Vagina (tissue), 2 donors: ENCODE measurements around the gene UBFD1. TPM values are rescaled to one million over a fixed set of nuclear protein-coding genes. Genes with fewer than 3 reads are reported as not detected.

Experiments used
- DNase-seq, 2 donors: peaks; one replicate each; pipeline ENCODE4 v3.0.0-alpha.2; 2017; ENCODE audit errors: extremely low spot score in 2 of 2
- H3K27ac ChIP-seq: fragments of 200-600 bp; sonication (generic); one replicate; pipeline ENCODE4 v1.5.1; 2019
- H3K27me3 ChIP-seq: fragments of 200-600 bp; sonication (generic); one replicate; pipeline ENCODE4 v1.5.1; 2019
- H3K36me3 ChIP-seq, 2 donors: fragments of 200-600 bp; sonication (generic); one replicate each; pipeline ENCODE4 v1.5.1; 2017 to 2019
- H3K4me1 ChIP-seq: fragments of 200-600 bp; sonication (generic); one replicate; pipeline ENCODE4 v1.5.1; 2019
- H3K4me3 ChIP-seq, 2 donors: fragments of 200-600 bp; sonication (generic); 1 replicate in 1 of 2; 2 replicates in 1 of 2; pipeline ENCODE4 v1.5.1; 2016 to 2019
- H3K9me3 ChIP-seq: fragments of 200-600 bp; sonication (generic); one replicate; pipeline ENCODE4 v1.5.1; 2019
- POLR2A ChIP-seq, 2 donors: fragments of 450-650 bp; IDR thresholded peaks; one replicate each; pipeline ENCODE4 v1.6.1; 2017; ENCODE audit warnings: antibody characterized with exemption in 2 of 2, mild to moderate bottlenecking in 2 of 2, moderate library complexity in 2 of 2
- POLR2AphosphoS5 ChIP-seq, 2 donors: sonication (generic); formaldehyde crosslinking; IDR thresholded peaks; one replicate each; pipeline ENCODE4 v1.9.0; 2017; ENCODE audit warnings: antibody characterized with exemption in 2 of 2, mild to moderate bottlenecking in 2 of 2, low read depth in 1 of 2; ENCODE audit not compliant: insufficient read depth in 1 of 2
- intact Hi-C: fragments of 100-400 bp; cut with DNase I; formaldehyde crosslinking; loops from one replicate; pipeline ENCODE4 v1.15.1; 2023
- total RNA-seq: library from RNA; depleted of rRNA; stranded (reverse); fragments of >200 nt; gene quantifications from one replicate; pipeline ENCODE4 v1.2.3, GENCODE V29; 2016
- TF ChIP-seq, protein P1 (sequence below), 3 experiments: fragments of 450-650 bp in 2 of 3; fragments of 200-600 bp in 1 of 3; sonication (generic) in 1 of 3; IDR thresholded peaks; one replicate each; pipeline ENCODE4 v1.5.1; 2017 to 2019; ENCODE audit warnings: antibody characterized with exemption in 3 of 3, mild to moderate bottlenecking in 2 of 3, moderate library complexity in 2 of 3

The UBFD1 gene
- total RNA-seq, 1 donor from 2014 or later, result 57.2 TPM

GRCh38 chr16:23611936-23612335, 54.4 kb downstream of the UBFD1 start:
- DNase-seq, result no peak
- H3K9me3 ChIP-seq, result no peaks in the 10 kb centered on the region
- no peaks in the 10 kb centered on the region for H3K4me1 ChIP-seq
- H3K4me3 ChIP-seq, result no peak overlapping the region
- intact Hi-C loops, result no loop called here
- H3K27ac ChIP-seq, result no peak overlapping the region
- TF ChIP-seq, protein P1, sequence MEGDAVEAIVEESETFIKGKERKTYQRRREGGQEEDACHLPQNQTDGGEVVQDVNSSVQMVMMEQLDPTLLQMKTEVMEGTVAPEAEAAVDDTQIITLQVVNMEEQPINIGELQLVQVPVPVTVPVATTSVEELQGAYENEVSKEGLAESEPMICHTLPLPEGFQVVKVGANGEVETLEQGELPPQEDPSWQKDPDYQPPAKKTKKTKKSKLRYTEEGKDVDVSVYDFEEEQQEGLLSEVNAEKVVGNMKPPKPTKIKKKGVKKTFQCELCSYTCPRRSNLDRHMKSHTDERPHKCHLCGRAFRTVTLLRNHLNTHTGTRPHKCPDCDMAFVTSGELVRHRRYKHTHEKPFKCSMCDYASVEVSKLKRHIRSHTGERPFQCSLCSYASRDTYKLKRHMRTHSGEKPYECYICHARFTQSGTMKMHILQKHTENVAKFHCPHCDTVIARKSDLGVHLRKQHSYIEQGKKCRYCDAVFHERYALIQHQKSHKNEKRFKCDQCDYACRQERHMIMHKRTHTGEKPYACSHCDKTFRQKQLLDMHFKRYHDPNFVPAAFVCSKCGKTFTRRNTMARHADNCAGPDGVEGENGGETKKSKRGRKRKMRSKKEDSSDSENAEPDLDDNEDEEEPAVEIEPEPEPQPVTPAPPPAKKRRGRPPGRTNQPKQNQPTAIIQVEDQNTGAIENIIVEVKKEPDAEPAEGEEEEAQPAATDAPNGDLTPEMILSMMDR (IDR thresholded peaks at IDR 0.05), result no peak
- TF ChIP-seq POLR2AphosphoS5 (IDR thresholded peaks at IDR 0.05; ENCODE audit: insufficient read depth in 1 of 2, low read depth in 1 of 2), result no peak
- no peak for TF ChIP-seq POLR2A (IDR thresholded peaks at IDR 0.05)
- peaks cover 0 to 32% of the 10 kb centered on the region in 2 donors for H3K36me3 ChIP-seq
- no peaks in the 10 kb centered on the region for H3K27me3 ChIP-seq

DNA sequence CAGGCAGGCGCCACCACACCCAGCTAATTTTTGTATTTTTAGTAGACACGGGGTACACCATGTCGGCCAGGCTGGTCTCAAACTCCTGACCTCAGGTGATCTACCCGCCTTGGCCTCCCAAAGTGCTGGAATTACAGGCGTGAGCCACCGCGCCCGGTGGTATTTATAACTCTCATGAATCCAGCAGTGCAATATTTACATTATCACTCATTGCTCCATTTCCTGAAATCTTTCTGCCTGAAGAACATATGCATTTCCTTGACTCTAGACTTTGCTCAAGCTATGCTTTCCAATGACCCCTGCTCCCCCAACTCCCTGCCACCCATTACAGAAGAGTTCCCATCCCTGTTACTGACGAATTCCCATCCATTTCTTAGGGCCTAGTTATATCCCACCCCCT, 58.3 kb downstream of the UBFD1 start:
- no peak for DNase-seq
- Histone ChIP-seq H3K27me3 (no peaks in the 10 kb centered on the region), H3K9me3 (no peaks in the 10 kb centered on the region), H3K27ac (no peak overlapping the region), H3K36me3 (peaks cover 0 to 32% of the 10 kb centered on the region in 2 donors), H3K4me1 (no peaks in the 10 kb centered on the region), H3K4me3 (no peak overlapping the region)
- TF ChIP-seq POLR2A (IDR thresholded peaks at IDR 0.05), result no peak
- TF ChIP-seq POLR2AphosphoS5 (IDR thresholded peaks at IDR 0.05; ENCODE audit: insufficient read depth in 1 of 2, low read depth in 1 of 2), result no peak
- TF ChIP-seq, protein P1 (IDR thresholded peaks at IDR 0.05), result no peak
- intact Hi-C loops, result no loop called here

Other genes starting within 250 kb of the UBFD1 start
- 21.4 TPM for gene COG7, start 104.5 kb upstream of the UBFD1 start, total RNA-seq
- 39.0 TPM for gene GGA2, start 47.2 kb upstream of the UBFD1 start, total RNA-seq
- gene EARS2, start 377 bp upstream of the UBFD1 start, total RNA-seq, result 46.7 TPM
- gene NDUFAB1, start 38.6 kb downstream of the UBFD1 start, total RNA-seq, result 68.8 TPM
- 10.1 TPM for gene PALB2, start 83.6 kb downstream of the UBFD1 start, total RNA-seq
- gene DCTN5, start 83.7 kb downstream of the UBFD1 start, total RNA-seq, result 23.6 TPM
- gene PLK1, start 121.2 kb downstream of the UBFD1 start, total RNA-seq, result 8.1 TPM
- not detected for gene ERN2, start 155.5 kb downstream of the UBFD1 start, total RNA-seq
- 2.5 TPM for gene CHP2, start 197.3 kb downstream of the UBFD1 start, total RNA-seq